SK-N-SH (cell line): ENCODE results near the gene CSF2RB. TPM values are rescaled to one million over a fixed set of nuclear protein-coding genes. Genes with fewer than 3 reads are reported as not detected.

Experiments used
- CTCF ChIA-PET: fragments of 300-600, 350-600 bp; formaldehyde crosslinking; extraction: SDS; loops from one replicate; lab custom pipeline; 2021; lab: Yijun Ruan, JAX
- POLR2A ChIA-PET: fragments of 350-600 bp; sonication (Branson Sonifier 250); formaldehyde crosslinking; extraction: SDS; loops from one replicate; lab custom pipeline; 2020; ENCODE audit warnings: antibody characterized with exemption, inconsistent platforms; lab: Yijun Ruan, JAX
- DNase-seq: peaks from one replicate; pipeline ENCODE4 v3.0.0; 2012
- H2AFZ ChIP-seq: fragments of 200-600 bp; sonication (generic); 2 replicates; pipeline ENCODE4 v1.8.1; 2016; ENCODE audit warnings: antibody characterized with exemption, mild to moderate bottlenecking, low read depth
- H3F3A ChIP-seq: fragments of 200-600 bp; sonication (generic); replicated peaks from 2 replicates; pipeline ENCODE3; 2016; ENCODE audit warnings: antibody characterized with exemption, mild to moderate bottlenecking; ENCODE audit not compliant: insufficient read depth
- H3K27ac ChIP-seq, 2 experiments: fragments of 200-500 bp in 1 of 2; fragments of 200-600 bp in 1 of 2; sonication (Bioruptor generic) in 1 of 2; sonication (generic), shearing (Covaris generic) in 1 of 2; 2 replicates each; pipeline versions ENCODE4 v1.5.1 to v1.6.1; 2014 to 2016; ENCODE audit warnings: low read depth in 2 of 2, inconsistent platforms in 1 of 2, low read length in 1 of 2, mild to moderate bottlenecking in 1 of 2, mixed read lengths in 1 of 2
- H3K27me3 ChIP-seq: fragments of 200-600 bp; sonication (generic), shearing (Covaris generic); 2 replicates; pipeline ENCODE4 v1.6.1; 2016; ENCODE audit warnings: mixed run types; ENCODE audit not compliant: insufficient read depth
- H3K36me3 ChIP-seq, 2 experiments: fragments of 200-500 bp in 1 of 2; fragments of 200-600 bp in 1 of 2; sonication (Bioruptor generic) in 1 of 2; sonication (generic) in 1 of 2; replicated peaks in 1 of 2; 2 replicates each; pipeline versions ENCODE3 to v1.5.1; 2014 to 2016; ENCODE audit warnings: low read length in 1 of 2, mild to moderate bottlenecking in 1 of 2; ENCODE audit not compliant: insufficient read depth in 2 of 2, control insufficient read depth in 1 of 2
- H3K4me1 ChIP-seq, 2 experiments: fragments of 200-500 bp in 1 of 2; fragments of 200-600 bp in 1 of 2; sonication (Bioruptor generic) in 1 of 2; sonication (generic), shearing (Covaris generic) in 1 of 2; 2 replicates each; pipeline versions ENCODE4 v1.5.1 to v1.6.1; 2014 to 2016; ENCODE audit warnings: low read depth in 1 of 2, low read length in 1 of 2, mixed run types in 1 of 2; ENCODE audit not compliant: insufficient read depth in 2 of 2, control insufficient read depth in 1 of 2
- H3K4me2 ChIP-seq: fragments of 200-600 bp; sonication (generic), shearing (Covaris generic); 2 replicates; pipeline ENCODE4 v1.6.1; 2017; ENCODE audit warnings: mixed run types
- H3K4me3 ChIP-seq, 2 experiments: fragments of 200-500 bp in 1 of 2; fragments of 200-600 bp in 1 of 2; sonication (Bioruptor generic) in 1 of 2; sonication (generic), shearing (Covaris generic) in 1 of 2; 2 replicates each; pipeline versions ENCODE4 v1.5.1 to v1.8.1; 2014 to 2016; ENCODE audit warnings: low read depth in 2 of 2, inconsistent platforms in 1 of 2, low read length in 1 of 2, mild to moderate bottlenecking in 1 of 2, mixed read lengths in 1 of 2, moderate library complexity in 1 of 2
- H3K79me2 ChIP-seq: fragments of 200-600 bp; sonication (generic); 2 replicates; pipeline ENCODE4 v1.8.1; 2017; ENCODE audit warnings: mild to moderate bottlenecking; ENCODE audit not compliant: insufficient read depth
- H3K9ac ChIP-seq: fragments of 200-600 bp; sonication (generic); 2 replicates; pipeline ENCODE4 v1.6.1; 2017; ENCODE audit warnings: mixed run types
- H3K9me2 ChIP-seq: fragments of 200-600 bp; sonication (generic); 2 replicates; pipeline ENCODE4 v1.6.1; 2017; ENCODE audit warnings: mixed run types
- H3K9me3 ChIP-seq: fragments of 200-600 bp; sonication (generic); 2 replicates; pipeline ENCODE4 v1.6.1; 2017; ENCODE audit warnings: mixed run types, mild to moderate bottlenecking, moderate library complexity
- H4K20me1 ChIP-seq: fragments of 200-600 bp; sonication (generic); 2 replicates; pipeline ENCODE4 v1.6.1; 2017; ENCODE audit warnings: mild to moderate bottlenecking, mixed run types; ENCODE audit not compliant: insufficient read depth
- EP300 ChIP-seq, 2 experiments: IDR thresholded peaks; 2 replicates each; pipeline versions ENCODE4 v1.4.0 to v1.6.1; 2012; ENCODE audit warnings: borderline replicate concordance in 1 of 2, low read depth in 1 of 2, low read length in 1 of 2
- FOSL2 ChIP-seq: IDR thresholded peaks from 2 replicates; pipeline ENCODE4 v1.4.0; 2012; ENCODE audit warnings: low read depth, mild to moderate bottlenecking, moderate library complexity, borderline replicate concordance
- GABPA ChIP-seq: IDR thresholded peaks from 2 replicates; pipeline ENCODE4 v1.4.0; 2012; ENCODE audit warnings: low read depth, mild to moderate bottlenecking
- MEF2A ChIP-seq: IDR thresholded peaks from 2 replicates; pipeline ENCODE4 v1.4.0; 2012; ENCODE audit warnings: low read depth, borderline replicate concordance
- MXI1 ChIP-seq: IDR thresholded peaks from 2 replicates; pipeline ENCODE4 v1.6.1; 2012; ENCODE audit warnings: mild to moderate bottlenecking, low read depth, low read length, improper control_type of control experiment
- NRF1 ChIP-seq: IDR thresholded peaks from 2 replicates; pipeline ENCODE4 v1.6.1; 2012; ENCODE audit warnings: low read depth, mild to moderate bottlenecking, low read length
- POLR2AphosphoS5 ChIP-seq: IDR thresholded peaks from 2 replicates; pipeline ENCODE4 v1.6.1; 2012; ENCODE audit warnings: low read depth, low read length
- RAD21 ChIP-seq: IDR thresholded peaks from 2 replicates; pipeline ENCODE4 v1.6.1; 2012; ENCODE audit warnings: mild to moderate bottlenecking, low read length
- RFX5 ChIP-seq: IDR thresholded peaks from 2 replicates; pipeline ENCODE4 v1.6.1; 2012; ENCODE audit warnings: mild to moderate bottlenecking, improper control_type of control experiment, low read length
- YY1 ChIP-seq: IDR thresholded peaks from 2 replicates; pipeline ENCODE4 v1.4.0; 2012; ENCODE audit warnings: low read depth, mild to moderate bottlenecking
- WGBS: methylation state at CpG from one replicate; pipeline ENCODE4 v1.1.6; 2017; ENCODE audit warnings: low lambda C conversion rate; 5-methylcytosine and 5-hydroxymethylcytosine counted together
- polyA plus RNA-seq, 3 experiments: library from polyadenylated mRNA; depleted of rRNA; stranded (reverse); fragments of >200 nt; gene quantifications; 2 replicates each; pipeline ENCODE4 v1.2.3, GENCODE V29; 2012
- TF ChIP-seq, protein P1 (sequence below): fragments of 200-600 bp; sonication (generic); IDR thresholded peaks from 2 replicates; pipeline ENCODE4 v1.6.1; 2017; ENCODE audit warnings: antibody characterized with exemption, mild to moderate bottlenecking, moderate library complexity
- TF ChIP-seq, protein P2 (sequence below): IDR thresholded peaks from 2 replicates; pipeline ENCODE4 v1.4.0; 2012; ENCODE audit warnings: low read depth, borderline replicate concordance
- TF ChIP-seq, protein P3 (sequence below): fragments of 150-350 bp; IDR thresholded peaks from 2 replicates; pipeline ENCODE4 v1.6.1; 2016; ENCODE audit warnings: mild to moderate bottlenecking, low read depth, low read length
- TF ChIP-seq, protein P4 (sequence below): IDR thresholded peaks from 2 replicates; pipeline ENCODE4 v1.6.1; 2012; ENCODE audit warnings: mild to moderate bottlenecking, low read depth, low read length, moderate library complexity
- TF ChIP-seq, protein P5 (sequence below): IDR thresholded peaks from 2 replicates; pipeline ENCODE4 v1.4.0; 2012; ENCODE audit warnings: low read depth, borderline replicate concordance

Gene CSF2RB
- polyA plus RNA-seq, 1 of the 3 experiments (the other 2 are of a cell fraction), result not detected

DNA sequence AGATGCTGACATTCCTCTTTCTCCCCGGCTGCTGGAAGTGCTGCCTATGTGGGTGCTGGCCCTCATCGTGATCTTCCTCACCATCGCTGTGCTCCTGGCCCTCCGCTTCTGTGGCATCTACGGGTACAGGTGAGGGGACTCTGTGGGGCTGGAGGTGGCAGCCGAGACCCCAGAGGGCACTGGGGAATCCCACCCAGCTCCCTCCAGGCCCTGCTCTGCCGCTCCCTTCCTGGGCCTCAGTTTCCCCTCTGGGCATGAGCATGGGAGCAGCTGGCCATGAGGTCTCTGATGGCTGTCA is 21.8 kb downstream of the CSF2RB start:
- Histone ChIP-seq H3K36me3 (no peaks in the 10 kb centered on the region), H3K27ac (no peak overlapping the region), H3K9me2 (no peaks in the 10 kb centered on the region), H3F3A (no peaks in the 10 kb centered on the region), H4K20me1 (no peaks in the 10 kb centered on the region), H3K79me2 (no peaks in the 10 kb centered on the region), H3K4me2 (no peak overlapping the region), H3K4me3 (no peak overlapping the region), H3K4me1 (no peaks in the 10 kb centered on the region)
- CTCF ChIA-PET, result no interaction called here
- no peak for DNase-seq
- 61% methylated on average over 3 of the region's 7 CpGs for WGBS
- TF ChIP-seq MXI1 (no peak), RAD21 (no peak), RFX5 (no peak), POLR2AphosphoS5 (no peak), YY1 (no peak), NRF1 (no peak), GABPA (no peak), MEF2A (no peak), FOSL2 (no peak), EP300 (IDR thresholded peaks at IDR 0.05; ENCODE audit: borderline replicate concordance in 1 of 2, low read depth in 1 of 2, low read length in 1 of 2) (no peak)
- TF ChIP-seq, protein P1, sequence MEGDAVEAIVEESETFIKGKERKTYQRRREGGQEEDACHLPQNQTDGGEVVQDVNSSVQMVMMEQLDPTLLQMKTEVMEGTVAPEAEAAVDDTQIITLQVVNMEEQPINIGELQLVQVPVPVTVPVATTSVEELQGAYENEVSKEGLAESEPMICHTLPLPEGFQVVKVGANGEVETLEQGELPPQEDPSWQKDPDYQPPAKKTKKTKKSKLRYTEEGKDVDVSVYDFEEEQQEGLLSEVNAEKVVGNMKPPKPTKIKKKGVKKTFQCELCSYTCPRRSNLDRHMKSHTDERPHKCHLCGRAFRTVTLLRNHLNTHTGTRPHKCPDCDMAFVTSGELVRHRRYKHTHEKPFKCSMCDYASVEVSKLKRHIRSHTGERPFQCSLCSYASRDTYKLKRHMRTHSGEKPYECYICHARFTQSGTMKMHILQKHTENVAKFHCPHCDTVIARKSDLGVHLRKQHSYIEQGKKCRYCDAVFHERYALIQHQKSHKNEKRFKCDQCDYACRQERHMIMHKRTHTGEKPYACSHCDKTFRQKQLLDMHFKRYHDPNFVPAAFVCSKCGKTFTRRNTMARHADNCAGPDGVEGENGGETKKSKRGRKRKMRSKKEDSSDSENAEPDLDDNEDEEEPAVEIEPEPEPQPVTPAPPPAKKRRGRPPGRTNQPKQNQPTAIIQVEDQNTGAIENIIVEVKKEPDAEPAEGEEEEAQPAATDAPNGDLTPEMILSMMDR, result no peak
- TF ChIP-seq, protein P2, sequence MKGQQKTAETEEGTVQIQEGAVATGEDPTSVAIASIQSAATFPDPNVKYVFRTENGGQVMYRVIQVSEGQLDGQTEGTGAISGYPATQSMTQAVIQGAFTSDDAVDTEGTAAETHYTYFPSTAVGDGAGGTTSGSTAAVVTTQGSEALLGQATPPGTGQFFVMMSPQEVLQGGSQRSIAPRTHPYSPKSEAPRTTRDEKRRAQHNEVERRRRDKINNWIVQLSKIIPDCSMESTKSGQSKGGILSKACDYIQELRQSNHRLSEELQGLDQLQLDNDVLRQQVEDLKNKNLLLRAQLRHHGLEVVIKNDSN, result no peak
- TF ChIP-seq, protein P3, sequence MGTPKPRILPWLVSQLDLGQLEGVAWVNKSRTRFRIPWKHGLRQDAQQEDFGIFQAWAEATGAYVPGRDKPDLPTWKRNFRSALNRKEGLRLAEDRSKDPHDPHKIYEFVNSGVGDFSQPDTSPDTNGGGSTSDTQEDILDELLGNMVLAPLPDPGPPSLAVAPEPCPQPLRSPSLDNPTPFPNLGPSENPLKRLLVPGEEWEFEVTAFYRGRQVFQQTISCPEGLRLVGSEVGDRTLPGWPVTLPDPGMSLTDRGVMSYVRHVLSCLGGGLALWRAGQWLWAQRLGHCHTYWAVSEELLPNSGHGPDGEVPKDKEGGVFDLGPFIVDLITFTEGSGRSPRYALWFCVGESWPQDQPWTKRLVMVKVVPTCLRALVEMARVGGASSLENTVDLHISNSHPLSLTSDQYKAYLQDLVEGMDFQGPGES, result no peak
- TF ChIP-seq, protein P4, sequence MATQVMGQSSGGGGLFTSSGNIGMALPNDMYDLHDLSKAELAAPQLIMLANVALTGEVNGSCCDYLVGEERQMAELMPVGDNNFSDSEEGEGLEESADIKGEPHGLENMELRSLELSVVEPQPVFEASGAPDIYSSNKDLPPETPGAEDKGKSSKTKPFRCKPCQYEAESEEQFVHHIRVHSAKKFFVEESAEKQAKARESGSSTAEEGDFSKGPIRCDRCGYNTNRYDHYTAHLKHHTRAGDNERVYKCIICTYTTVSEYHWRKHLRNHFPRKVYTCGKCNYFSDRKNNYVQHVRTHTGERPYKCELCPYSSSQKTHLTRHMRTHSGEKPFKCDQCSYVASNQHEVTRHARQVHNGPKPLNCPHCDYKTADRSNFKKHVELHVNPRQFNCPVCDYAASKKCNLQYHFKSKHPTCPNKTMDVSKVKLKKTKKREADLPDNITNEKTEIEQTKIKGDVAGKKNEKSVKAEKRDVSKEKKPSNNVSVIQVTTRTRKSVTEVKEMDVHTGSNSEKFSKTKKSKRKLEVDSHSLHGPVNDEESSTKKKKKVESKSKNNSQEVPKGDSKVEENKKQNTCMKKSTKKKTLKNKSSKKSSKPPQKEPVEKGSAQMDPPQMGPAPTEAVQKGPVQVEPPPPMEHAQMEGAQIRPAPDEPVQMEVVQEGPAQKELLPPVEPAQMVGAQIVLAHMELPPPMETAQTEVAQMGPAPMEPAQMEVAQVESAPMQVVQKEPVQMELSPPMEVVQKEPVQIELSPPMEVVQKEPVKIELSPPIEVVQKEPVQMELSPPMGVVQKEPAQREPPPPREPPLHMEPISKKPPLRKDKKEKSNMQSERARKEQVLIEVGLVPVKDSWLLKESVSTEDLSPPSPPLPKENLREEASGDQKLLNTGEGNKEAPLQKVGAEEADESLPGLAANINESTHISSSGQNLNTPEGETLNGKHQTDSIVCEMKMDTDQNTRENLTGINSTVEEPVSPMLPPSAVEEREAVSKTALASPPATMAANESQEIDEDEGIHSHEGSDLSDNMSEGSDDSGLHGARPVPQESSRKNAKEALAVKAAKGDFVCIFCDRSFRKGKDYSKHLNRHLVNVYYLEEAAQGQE, result no peak
- TF ChIP-seq, protein P5, sequence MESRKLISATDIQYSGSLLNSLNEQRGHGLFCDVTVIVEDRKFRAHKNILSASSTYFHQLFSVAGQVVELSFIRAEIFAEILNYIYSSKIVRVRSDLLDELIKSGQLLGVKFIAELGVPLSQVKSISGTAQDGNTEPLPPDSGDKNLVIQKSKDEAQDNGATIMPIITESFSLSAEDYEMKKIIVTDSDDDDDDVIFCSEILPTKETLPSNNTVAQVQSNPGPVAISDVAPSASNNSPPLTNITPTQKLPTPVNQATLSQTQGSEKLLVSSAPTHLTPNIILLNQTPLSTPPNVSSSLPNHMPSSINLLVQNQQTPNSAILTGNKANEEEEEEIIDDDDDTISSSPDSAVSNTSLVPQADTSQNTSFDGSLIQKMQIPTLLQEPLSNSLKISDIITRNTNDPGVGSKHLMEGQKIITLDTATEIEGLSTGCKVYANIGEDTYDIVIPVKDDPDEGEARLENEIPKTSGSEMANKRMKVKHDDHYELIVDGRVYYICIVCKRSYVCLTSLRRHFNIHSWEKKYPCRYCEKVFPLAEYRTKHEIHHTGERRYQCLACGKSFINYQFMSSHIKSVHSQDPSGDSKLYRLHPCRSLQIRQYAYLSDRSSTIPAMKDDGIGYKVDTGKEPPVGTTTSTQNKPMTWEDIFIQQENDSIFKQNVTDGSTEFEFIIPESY, result no peak
- TF ChIP-seq, all 33 proteins: peak for 0
- POLR2A ChIA-PET, result no interaction called here
- Histone ChIP-seq H3K9ac (no peak overlapping the region), H2AFZ (no peak overlapping the region), H3K27me3 (peaks cover 12% of the 10 kb centered on the region; the same call in 1 of the 2 replicates), H3K9me3 (no peaks in the 10 kb centered on the region)
